GM23338 (cell line): Measurements from ENCODE around the gene FAM53B. TPM values are rescaled to one million over a fixed set of nuclear protein-coding genes. Genes with fewer than 3 reads are reported as not detected.

Experiments used
- ATAC-seq: fragments of 200-7000 bp; cut with Tn5 transposase; 3 replicates; pipeline ENCODE4 v1.9.1; 2020
- DNase-seq: peaks from one replicate; pipeline ENCODE4 v3.0.0-alpha.2; 2015; ENCODE audit warnings: low spot score
- H2AFZ ChIP-seq: fragments of 200-600 bp; sonication (generic); 2 replicates; pipeline ENCODE4 v1.8.0; 2016; ENCODE audit warnings: antibody characterized with exemption, mild to moderate bottlenecking, moderate library complexity
- H3F3A ChIP-seq: fragments of 200-600 bp; sonication (generic); replicated peaks from 2 replicates; pipeline ENCODE4 v1.8.0; 2017; ENCODE audit warnings: antibody characterized with exemption, mixed run types, low read depth
- H3K27ac ChIP-seq: fragments of 200-600 bp; sonication (generic); 2 replicates; pipeline ENCODE4 v1.6.1; 2016; ENCODE audit warnings: low read depth
- H3K27me3 ChIP-seq: fragments of 200-600 bp; sonication (generic); 2 replicates; pipeline ENCODE4 v1.8.0; 2016; ENCODE audit warnings: mild to moderate bottlenecking, mixed run types, moderate library complexity; ENCODE audit not compliant: insufficient read depth
- H3K36me3 ChIP-seq: fragments of 200-600 bp; sonication (generic); 2 replicates; pipeline ENCODE4 v1.8.0; 2016; ENCODE audit warnings: mild to moderate bottlenecking; ENCODE audit not compliant: insufficient read depth
- H3K4me1 ChIP-seq: fragments of 200-600 bp; sonication (generic); 2 replicates; pipeline ENCODE4 v1.8.0; 2016; ENCODE audit warnings: mild to moderate bottlenecking, moderate library complexity; ENCODE audit not compliant: insufficient read depth
- H3K4me2 ChIP-seq: fragments of 200-600 bp; sonication (generic); 2 replicates; pipeline ENCODE4 v1.7.1; 2017; ENCODE audit warnings: mixed run types
- H3K4me3 ChIP-seq: fragments of 200-600 bp; sonication (generic); 2 replicates; pipeline ENCODE4 v1.6.1; 2016; ENCODE audit warnings: mixed run types
- H3K79me2 ChIP-seq: fragments of 200-600 bp; sonication (generic); replicated peaks from 2 replicates; pipeline ENCODE4 v1.8.0; 2017; ENCODE audit warnings: mild to moderate bottlenecking; ENCODE audit not compliant: insufficient read depth
- H3K9me2 ChIP-seq: fragments of 200-600 bp; sonication (generic); 2 replicates; pipeline ENCODE4 v1.8.0; 2017; ENCODE audit not compliant: insufficient read depth
- H4K20me1 ChIP-seq: fragments of 200-600 bp; sonication (generic); replicated peaks from 2 replicates; pipeline ENCODE4 v1.8.0; 2017; ENCODE audit warnings: mild to moderate bottlenecking; ENCODE audit not compliant: insufficient read depth
- H3K27ac Mint-ChIP-seq: 2 replicates; pipeline ENCODE4 v1.8.0; 2020; ENCODE audit warnings: inconsistent platforms, mild to moderate bottlenecking, moderate library complexity, mixed read lengths
- H3K27me3 Mint-ChIP-seq: 3 replicates; pipeline ENCODE4 v1.8.0; 2022; ENCODE audit warnings: low read depth, mild to moderate bottlenecking, moderate library complexity, mixed read lengths, inconsistent platforms; ENCODE audit not compliant: insufficient read depth, poor library complexity
- H3K36me3 Mint-ChIP-seq: 3 replicates; pipeline ENCODE4 v1.8.0; 2021; ENCODE audit warnings: low read depth, mild to moderate bottlenecking, inconsistent platforms, moderate library complexity, mixed read lengths
- H3K4me1 Mint-ChIP-seq: 3 replicates; pipeline ENCODE4 v1.8.0; 2020; ENCODE audit warnings: mild to moderate bottlenecking, inconsistent platforms, mixed read lengths
- H3K4me3 Mint-ChIP-seq: 3 replicates; pipeline ENCODE4 v1.8.0; 2021; ENCODE audit warnings: moderate library complexity, mild to moderate bottlenecking, inconsistent platforms, mixed read lengths
- H3K9me3 Mint-ChIP-seq: 3 replicates; pipeline ENCODE4 v1.8.0; 2020; ENCODE audit warnings: moderate library complexity, mild to moderate bottlenecking, inconsistent platforms, mixed read lengths
- CREB1 ChIP-seq: fragments of 250-450 bp; sonication (Bioruptor Pico); IDR thresholded peaks from 2 replicates; pipeline ENCODE4 v1.5.0; 2020; ENCODE audit warnings: low read depth, mild to moderate bottlenecking, moderate library complexity
- EZH2phosphoT487 ChIP-seq: fragments of 200-600 bp; sonication (generic); IDR thresholded peaks from one replicate; pipeline ENCODE4 v1.8.1; 2018; ENCODE audit warnings: antibody characterized with exemption; ENCODE audit not compliant: unreplicated experiment
- JUNB ChIP-seq: IDR thresholded peaks from one replicate; pipeline ENCODE4 v1.6.1; 2016; ENCODE audit warnings: antibody characterized with exemption; ENCODE audit not compliant: unreplicated experiment
- NANOG ChIP-seq: IDR thresholded peaks from 2 replicates; pipeline ENCODE4 v1.6.1; 2016; ENCODE audit warnings: antibody characterized with exemption, borderline replicate concordance
- POLR2AphosphoS5 ChIP-seq: IDR thresholded peaks from 2 replicates; pipeline ENCODE4 v1.6.1; 2016; ENCODE audit warnings: antibody characterized with exemption, low read depth
- ZNF114 ChIP-seq: fragments of 250-450 bp; sonication (Bioruptor Pico); IDR thresholded peaks from 2 replicates; pipeline ENCODE4 v1.5.0; 2020; ENCODE audit warnings: mild to moderate bottlenecking, moderate library complexity
- ZNF331 ChIP-seq: fragments of 250-450 bp; sonication (Bioruptor Pico); IDR thresholded peaks from 2 replicates; pipeline ENCODE4 v1.5.0; 2020; ENCODE audit warnings: low read depth, mild to moderate bottlenecking, moderate library complexity
- polyA plus RNA-seq: library from polyadenylated mRNA; unstranded; fragments of >200 nt; fragmentation: Nextera tagmentation; extraction: Ambion mirVana; gene quantifications from 2 replicates; pipeline ENCODE4 v1.2.1, GENCODE V29; 2016
- total RNA-seq: library from RNA; depleted of rRNA; stranded (reverse); fragments of >200 nt; shearing (Covaris generic); gene quantifications from 2 replicates; pipeline ENCODE4 v1.2.3, GENCODE V29; 2014
- TF ChIP-seq, protein P1 (sequence below): IDR thresholded peaks from 2 replicates; pipeline ENCODE4 v1.6.1; 2016; ENCODE audit warnings: antibody characterized with exemption
- TF ChIP-seq, protein P2 (sequence below): fragments of 250-450 bp; sonication (Bioruptor Pico); IDR thresholded peaks from 2 replicates; pipeline ENCODE4 v1.5.0; 2020; ENCODE audit warnings: mild to moderate bottlenecking, moderate library complexity
- TF ChIP-seq, protein P3 (sequence below), 2 experiments: fragments of 200-600 bp in 1 of 2; sonication (generic) in 1 of 2; conservative IDR thresholded peaks; 2 replicates each; pipeline versions ENCODE4 v1.5.1 to v1.6.1; 2016 to 2017; ENCODE audit warnings: antibody characterized with exemption in 2 of 2, low read depth in 2 of 2, mild to moderate bottlenecking in 2 of 2, moderate library complexity in 1 of 2

Gene FAM53B
- total and polyA plus RNA-seq, 2 experiments from 2014 or later, result 3.0 to 20.3 TPM

DNA sequence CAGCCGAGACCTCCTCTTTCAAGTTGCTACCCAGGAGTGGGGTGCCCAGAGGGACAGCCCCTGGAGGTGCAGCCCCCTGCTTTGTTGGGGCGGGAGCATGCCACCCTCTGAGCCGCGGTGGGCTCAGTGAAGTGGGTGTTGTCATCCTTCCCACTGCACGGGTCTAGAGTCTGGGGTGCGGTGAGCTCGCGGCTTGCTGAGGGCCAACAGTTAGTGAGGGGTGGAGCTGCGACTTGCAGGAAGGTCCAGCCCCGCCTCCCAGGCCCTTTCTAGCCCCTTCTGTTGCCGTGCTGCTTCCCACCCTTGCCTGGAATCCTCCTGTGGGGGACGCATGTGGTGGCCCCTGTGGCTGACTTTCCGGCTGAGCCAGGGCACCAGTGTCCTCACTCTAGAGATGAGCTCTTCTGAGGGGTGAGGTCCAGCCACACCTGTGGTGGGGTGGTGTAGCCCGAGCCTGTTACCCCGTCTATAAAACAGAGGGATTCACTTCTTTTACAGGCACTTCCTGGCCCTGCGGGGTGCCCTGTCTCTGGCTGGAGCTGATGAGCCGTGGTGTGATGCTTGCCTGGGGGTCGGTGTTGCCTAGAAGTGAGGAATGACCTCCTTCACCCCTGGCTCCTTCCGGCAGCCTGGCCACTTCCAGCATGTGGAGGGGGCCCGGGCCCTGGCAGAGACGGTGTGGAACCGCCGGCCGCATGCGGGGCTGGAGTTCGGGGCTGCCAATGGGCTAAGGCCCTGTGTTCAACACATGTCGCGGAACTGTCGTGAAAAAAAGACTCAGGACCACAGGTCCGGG is 127.9 kb downstream of the FAM53B start:
- H3K27ac Mint-ChIP-seq, result no peak overlapping the region
- no peaks in the 10 kb centered on the region for H3K9me2 ChIP-seq
- H3K79me2 ChIP-seq, result no peaks in the 10 kb centered on the region
- H3K4me1 Mint-ChIP-seq, result peaks cover 9% of the 10 kb centered on the region; the same call in 2 of the 3 replicates
- H3K27me3 ChIP-seq, result no peaks in the 10 kb centered on the region
- H3K36me3 ChIP-seq, result no peaks in the 10 kb centered on the region
- TF ChIP-seq NANOG, result no peak
- no peak for TF ChIP-seq CREB1
- no peak for TF ChIP-seq ZNF114 (CRISPR knock-in tag)
- no peak for TF ChIP-seq EZH2phosphoT487
- TF ChIP-seq, protein P1, sequence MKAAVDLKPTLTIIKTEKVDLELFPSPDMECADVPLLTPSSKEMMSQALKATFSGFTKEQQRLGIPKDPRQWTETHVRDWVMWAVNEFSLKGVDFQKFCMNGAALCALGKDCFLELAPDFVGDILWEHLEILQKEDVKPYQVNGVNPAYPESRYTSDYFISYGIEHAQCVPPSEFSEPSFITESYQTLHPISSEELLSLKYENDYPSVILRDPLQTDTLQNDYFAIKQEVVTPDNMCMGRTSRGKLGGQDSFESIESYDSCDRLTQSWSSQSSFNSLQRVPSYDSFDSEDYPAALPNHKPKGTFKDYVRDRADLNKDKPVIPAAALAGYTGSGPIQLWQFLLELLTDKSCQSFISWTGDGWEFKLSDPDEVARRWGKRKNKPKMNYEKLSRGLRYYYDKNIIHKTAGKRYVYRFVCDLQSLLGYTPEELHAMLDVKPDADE, result no peak
- TF ChIP-seq, protein P2, sequence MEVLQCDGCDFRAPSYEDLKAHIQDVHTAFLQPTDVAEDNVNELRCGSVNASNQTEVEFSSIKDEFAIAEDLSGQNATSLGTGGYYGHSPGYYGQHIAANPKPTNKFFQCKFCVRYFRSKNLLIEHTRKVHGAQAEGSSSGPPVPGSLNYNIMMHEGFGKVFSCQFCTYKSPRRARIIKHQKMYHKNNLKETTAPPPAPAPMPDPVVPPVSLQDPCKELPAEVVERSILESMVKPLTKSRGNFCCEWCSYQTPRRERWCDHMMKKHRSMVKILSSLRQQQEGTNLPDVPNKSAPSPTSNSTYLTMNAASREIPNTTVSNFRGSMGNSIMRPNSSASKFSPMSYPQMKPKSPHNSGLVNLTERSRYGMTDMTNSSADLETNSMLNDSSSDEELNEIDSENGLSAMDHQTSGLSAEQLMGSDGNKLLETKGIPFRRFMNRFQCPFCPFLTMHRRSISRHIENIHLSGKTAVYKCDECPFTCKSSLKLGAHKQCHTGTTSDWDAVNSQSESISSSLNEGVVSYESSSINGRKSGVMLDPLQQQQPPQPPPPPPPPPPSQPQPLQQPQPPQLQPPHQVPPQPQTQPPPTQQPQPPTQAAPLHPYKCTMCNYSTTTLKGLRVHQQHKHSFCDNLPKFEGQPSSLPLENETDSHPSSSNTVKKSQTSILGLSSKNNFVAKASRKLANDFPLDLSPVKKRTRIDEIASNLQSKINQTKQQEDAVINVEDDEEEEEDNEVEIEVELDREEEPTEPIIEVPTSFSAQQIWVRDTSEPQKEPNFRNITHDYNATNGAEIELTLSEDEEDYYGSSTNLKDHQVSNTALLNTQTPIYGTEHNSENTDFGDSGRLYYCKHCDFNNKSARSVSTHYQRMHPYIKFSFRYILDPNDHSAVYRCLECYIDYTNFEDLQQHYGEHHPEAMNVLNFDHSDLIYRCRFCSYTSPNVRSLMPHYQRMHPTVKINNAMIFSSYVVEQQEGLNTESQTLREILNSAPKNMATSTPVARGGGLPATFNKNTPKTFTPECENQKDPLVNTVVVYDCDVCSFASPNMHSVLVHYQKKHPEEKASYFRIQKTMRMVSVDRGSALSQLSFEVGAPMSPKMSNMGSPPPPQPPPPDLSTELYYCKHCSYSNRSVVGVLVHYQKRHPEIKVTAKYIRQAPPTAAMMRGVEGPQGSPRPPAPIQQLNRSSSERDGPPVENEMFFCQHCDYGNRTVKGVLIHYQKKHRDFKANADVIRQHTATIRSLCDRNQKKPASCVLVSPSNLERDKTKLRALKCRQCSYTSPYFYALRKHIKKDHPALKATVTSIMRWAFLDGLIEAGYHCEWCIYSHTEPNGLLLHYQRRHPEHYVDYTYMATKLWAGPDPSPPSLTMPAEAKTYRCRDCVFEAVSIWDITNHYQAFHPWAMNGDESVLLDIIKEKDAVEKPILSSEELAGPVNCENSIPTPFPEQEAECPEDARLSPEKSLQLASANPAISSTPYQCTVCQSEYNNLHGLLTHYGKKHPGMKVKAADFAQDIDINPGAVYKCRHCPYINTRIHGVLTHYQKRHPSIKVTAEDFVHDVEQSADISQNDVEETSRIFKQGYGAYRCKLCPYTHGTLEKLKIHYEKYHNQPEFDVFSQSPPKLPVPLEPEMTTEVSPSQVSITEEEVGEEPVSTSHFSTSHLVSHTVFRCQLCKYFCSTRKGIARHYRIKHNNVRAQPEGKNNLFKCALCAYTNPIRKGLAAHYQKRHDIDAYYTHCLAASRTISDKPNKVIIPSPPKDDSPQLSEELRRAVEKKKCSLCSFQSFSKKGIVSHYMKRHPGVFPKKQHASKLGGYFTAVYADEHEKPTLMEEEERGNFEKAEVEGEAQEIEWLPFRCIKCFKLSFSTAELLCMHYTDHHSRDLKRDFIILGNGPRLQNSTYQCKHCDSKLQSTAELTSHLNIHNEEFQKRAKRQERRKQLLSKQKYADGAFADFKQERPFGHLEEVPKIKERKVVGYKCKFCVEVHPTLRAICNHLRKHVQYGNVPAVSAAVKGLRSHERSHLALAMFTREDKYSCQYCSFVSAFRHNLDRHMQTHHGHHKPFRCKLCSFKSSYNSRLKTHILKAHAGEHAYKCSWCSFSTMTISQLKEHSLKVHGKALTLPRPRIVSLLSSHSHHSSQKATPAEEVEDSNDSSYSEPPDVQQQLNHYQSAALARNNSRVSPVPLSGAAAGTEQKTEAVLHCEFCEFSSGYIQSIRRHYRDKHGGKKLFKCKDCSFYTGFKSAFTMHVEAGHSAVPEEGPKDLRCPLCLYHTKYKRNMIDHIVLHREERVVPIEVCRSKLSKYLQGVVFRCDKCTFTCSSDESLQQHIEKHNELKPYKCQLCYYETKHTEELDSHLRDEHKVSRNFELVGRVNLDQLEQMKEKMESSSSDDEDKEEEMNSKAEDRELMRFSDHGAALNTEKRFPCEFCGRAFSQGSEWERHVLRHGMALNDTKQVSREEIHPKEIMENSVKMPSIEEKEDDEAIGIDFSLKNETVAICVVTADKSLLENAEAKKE (CRISPR knock-in tag), result no peak
- TF ChIP-seq, protein P3, sequence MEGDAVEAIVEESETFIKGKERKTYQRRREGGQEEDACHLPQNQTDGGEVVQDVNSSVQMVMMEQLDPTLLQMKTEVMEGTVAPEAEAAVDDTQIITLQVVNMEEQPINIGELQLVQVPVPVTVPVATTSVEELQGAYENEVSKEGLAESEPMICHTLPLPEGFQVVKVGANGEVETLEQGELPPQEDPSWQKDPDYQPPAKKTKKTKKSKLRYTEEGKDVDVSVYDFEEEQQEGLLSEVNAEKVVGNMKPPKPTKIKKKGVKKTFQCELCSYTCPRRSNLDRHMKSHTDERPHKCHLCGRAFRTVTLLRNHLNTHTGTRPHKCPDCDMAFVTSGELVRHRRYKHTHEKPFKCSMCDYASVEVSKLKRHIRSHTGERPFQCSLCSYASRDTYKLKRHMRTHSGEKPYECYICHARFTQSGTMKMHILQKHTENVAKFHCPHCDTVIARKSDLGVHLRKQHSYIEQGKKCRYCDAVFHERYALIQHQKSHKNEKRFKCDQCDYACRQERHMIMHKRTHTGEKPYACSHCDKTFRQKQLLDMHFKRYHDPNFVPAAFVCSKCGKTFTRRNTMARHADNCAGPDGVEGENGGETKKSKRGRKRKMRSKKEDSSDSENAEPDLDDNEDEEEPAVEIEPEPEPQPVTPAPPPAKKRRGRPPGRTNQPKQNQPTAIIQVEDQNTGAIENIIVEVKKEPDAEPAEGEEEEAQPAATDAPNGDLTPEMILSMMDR (conservative IDR thresholded peaks at IDR 0.05; ENCODE audit: low read depth in 2 of 2), result no peak
- no peak for TF ChIP-seq POLR2AphosphoS5
- TF ChIP-seq JUNB, result no peak
- TF ChIP-seq ZNF331, result no peak
- no peak overlapping the region for H3K4me2 ChIP-seq
- H3K27ac ChIP-seq, result no peak overlapping the region
- no peaks in the 10 kb centered on the region for H4K20me1 ChIP-seq
- H3F3A ChIP-seq, result no peaks in the 10 kb centered on the region
- no peak overlapping the region for H3K4me3 ChIP-seq
- H3K9me3 Mint-ChIP-seq, result no peaks in the 10 kb centered on the region
- no peaks in the 10 kb centered on the region for H3K4me1 ChIP-seq
- H3K36me3 Mint-ChIP-seq, result no peaks in the 10 kb centered on the region
- H2AFZ ChIP-seq, result no peak overlapping the region
- H3K4me3 Mint-ChIP-seq, result no peak overlapping the region
- H3K27me3 Mint-ChIP-seq, result peaks cover 17% of the 10 kb centered on the region
- ATAC-seq (peak; percentile 19), DNase-seq (no peak)
